ENCODE measurements around the gene GPER1.
A peak's percentile ranks its signal among the peaks of the same experiment; 100 is the strongest.

Gene GPER1

DNA sequence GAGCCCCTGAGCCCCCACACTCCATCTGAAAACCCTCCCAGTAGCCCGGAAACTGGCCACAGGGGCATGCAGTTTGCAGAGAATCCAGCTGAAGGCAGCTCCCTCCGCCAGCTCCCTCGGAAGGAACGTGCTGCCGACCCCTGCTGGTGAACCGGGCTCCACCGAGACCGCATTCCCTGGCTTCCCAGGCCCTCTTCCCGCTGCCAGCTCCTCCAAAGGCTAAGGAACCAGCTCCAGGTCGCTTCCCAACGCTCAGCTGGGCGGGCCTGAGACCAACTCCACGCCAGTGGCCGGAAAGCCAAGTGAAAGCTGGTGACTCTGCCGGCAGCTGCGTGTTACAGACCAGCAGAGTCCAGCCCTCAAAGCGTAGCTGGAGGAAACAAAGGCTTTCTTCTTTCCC is 35.8 kb downstream of the GPER1 start:
- no peak for DNase-seq (ENCODE audit: low spot score in 2 of 2)
- Mint-ChIP-seq H3K4me1 (no peaks in the 10 kb centered on the region), H3K9me3 (no peaks in the 10 kb centered on the region), H3K4me3 (no peak overlapping the region), H3K36me3 (peaks cover 23% of the 10 kb centered on the region), H3K27ac (no peak overlapping the region)
- ATAC-seq: no peak

DNA sequence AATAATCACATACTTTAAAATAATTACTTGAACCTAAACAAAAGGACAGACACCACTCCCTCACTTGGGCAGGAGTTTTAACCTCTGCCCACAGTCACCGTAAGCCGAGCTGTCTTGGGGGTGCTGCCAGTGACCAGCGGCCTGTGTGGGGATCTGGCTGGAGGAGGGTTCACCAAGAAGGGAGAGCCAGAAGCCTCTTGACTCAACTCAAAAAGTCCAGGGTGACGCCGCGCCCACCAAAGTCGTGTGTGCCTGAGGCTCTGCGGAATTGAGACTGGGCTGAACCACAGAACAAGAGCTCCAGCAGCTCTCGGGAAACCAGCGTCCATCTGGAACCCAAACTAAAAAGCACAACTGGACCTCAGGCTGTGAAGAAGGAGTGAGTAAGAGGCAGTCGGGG is 36.3 kb downstream of the GPER1 start:
- Mint-ChIP-seq H3K4me3 (no peak overlapping the region), H3K36me3 (peaks cover 23% of the 10 kb centered on the region), H3K27ac (no peak overlapping the region), H3K4me1 (no peaks in the 10 kb centered on the region), H3K9me3 (no peaks in the 10 kb centered on the region)
- DNase-seq (ENCODE audit: low spot score in 2 of 2) (no peak), ATAC-seq (no peak)

DNA sequence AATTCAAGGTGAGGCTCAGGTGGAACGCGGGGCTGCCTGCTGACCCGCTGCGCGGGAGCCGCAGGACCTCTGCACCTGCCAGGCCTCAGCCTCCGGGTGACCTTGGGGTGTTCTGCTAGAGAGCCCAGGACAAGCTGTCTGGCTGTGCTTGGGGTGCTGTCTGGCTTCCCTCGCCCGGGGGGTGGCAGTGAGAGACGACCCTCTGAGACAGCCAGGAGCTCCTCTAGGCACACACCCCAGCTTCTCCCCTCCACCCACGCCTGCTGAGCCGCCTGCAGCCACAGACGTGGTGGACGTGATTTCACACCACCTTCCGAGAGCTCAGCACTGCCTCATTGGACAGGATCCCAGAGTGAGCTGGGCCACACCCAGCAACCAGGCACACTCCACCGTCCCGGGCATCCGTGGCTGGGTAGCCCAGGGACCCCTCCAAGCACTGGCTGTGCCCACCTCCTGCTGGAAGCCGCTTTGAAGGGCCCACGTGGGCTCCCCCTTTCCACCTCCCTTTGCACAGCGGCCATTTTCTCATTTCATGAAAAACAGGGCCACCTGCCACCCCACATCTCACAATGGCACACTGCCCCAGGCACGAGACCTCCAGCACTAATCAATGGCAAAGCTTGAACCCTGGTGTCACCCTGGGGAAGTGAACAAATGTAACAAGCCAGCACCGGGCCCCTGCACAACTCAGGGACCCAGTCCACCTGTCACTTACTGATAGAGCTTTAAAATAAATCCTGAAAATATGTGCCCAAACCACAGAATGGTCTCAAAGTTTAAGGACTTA is 37.1 kb downstream of the GPER1 start:
- no peak for ATAC-seq
- no peaks in the 10 kb centered on the region for H3K9me3 Mint-ChIP-seq
- H3K4me1 Mint-ChIP-seq: no peaks in the 10 kb centered on the region
- H3K36me3 Mint-ChIP-seq: peaks cover 29% of the 10 kb centered on the region
- no peak overlapping the region for H3K27ac Mint-ChIP-seq
- no peak overlapping the region for H3K4me3 Mint-ChIP-seq
- no peak for DNase-seq (ENCODE audit: low spot score in 2 of 2)

DNA sequence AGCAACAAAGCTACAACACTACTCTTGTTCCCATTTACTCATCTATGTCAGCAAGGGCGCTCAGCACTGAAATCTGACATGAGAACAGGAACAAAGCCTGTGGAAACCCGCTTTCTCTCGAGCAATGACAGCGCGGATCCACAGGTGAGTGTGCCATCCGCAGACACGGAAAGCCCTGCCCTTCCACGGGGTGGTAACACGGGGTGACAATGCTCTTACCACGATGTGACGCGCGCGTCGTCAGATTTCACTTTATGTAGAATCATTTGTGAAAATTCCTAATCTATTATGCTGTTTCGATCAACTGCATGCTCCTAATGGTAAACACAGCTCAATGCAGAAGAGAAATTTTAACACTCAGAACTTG is 37.7 kb downstream of the GPER1 start:
- Mint-ChIP-seq H3K4me1 (no peaks in the 10 kb centered on the region), H3K27ac (no peak overlapping the region), H3K36me3 (peaks cover 29% of the 10 kb centered on the region), H3K4me3 (no peak overlapping the region), H3K9me3 (no peaks in the 10 kb centered on the region)
- DNase-seq (ENCODE audit: low spot score in 2 of 2) (no peak), ATAC-seq (no peak)

DNA sequence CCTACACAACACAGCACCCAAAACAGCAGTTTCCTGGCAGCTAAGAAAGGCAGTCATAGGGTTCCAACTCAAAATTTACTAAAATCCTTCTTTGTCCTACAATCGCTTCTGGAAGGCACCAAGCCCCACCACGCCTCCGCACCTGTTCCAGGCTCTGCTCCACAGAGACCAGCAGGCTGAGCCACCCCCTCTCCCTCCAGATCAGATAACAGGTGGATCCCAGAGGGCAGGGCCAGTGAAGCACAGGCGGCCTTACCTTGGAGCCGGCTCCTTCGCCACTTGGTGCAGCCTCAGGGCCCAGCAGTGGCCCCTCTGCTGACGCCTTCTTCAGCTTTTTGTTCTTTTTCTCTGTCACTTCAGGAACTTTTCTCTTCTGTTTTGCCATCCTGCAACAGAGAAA is 39.1 kb downstream of the GPER1 start:
- peaks cover 5% of the 10 kb centered on the region for H3K4me1 Mint-ChIP-seq
- DNase-seq (ENCODE audit: low spot score in 2 of 2) (no peak), ATAC-seq (no peak)
- H3K4me3 Mint-ChIP-seq: no peak overlapping the region
- H3K9me3 Mint-ChIP-seq: no peaks in the 10 kb centered on the region
- H3K27ac Mint-ChIP-seq: no peak overlapping the region
- H3K36me3 Mint-ChIP-seq: peaks cover 32% of the 10 kb centered on the region

DNA sequence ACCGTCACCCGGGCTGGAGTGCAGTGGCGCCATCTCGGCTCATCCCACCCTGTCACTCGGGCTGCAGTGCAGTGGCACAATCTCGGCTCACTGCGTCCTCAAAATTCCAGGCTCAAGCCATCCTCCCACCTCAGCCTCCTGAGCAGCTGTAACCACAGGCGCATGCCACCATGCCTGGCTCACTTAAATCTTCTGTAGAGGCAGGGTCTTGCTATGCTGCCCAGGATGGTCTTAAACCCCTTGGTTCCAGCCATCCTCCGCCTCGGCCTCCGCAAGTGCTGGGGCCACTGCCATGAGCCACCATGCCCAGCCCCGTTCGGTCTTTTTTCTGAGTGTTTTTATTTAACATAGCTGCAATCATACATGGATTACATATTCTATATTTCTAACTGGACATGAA is 41.5 kb downstream of the GPER1 start:
- no peak for ATAC-seq
- H3K4me3 Mint-ChIP-seq: no peak overlapping the region
- no peaks in the 10 kb centered on the region for H3K9me3 Mint-ChIP-seq
- H3K27ac Mint-ChIP-seq: no peak overlapping the region
- no peak for DNase-seq (ENCODE audit: low spot score in 2 of 2)
- peaks cover 5% of the 10 kb centered on the region for H3K4me1 Mint-ChIP-seq
- peaks cover 41% of the 10 kb centered on the region for H3K36me3 Mint-ChIP-seq

DNA sequence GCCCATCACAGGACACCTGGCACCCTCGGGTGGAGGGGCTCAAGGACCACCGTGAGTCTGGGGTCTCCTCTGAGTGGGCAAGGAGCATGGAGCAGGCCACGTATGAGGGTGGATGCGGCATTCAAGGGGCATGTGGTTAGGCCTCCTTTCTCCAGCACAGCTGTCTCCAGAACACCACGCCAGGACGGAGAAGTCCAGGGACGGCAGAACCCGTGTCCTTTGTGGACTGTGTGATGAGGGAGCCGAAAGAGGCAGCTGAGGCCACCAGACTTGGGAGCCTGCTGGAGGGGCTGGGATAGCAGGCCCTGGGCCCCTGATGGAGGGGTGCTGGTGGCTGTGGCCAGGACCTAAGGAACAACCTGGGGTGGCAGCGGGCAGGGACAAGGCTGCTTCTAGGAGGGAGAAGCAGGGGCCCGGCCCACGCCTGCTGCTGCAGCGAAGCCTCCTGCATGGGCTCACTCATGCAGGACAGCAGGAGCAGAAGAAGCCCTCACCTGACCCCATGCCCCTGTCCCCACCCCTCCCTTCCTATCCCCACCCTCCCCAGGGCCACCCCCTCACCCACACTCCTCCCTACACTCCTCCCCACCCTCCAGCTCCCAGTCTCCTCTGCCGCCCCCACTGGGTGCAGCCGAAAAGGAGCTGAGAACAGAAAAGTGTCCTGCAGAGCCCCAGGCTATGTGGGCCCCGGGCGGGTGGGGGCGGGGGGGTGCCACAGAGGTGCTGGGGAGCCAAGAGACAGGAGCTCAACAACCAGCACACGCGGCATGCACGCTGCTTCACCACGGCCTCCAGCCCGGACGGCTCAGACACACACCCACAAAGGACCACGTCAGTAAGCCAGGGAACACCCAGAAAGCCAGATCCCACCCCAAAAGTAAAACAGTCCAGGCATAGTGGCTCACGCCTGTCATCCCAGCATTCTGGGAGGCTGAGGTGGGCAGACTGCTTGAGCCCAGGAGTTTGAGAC is 42.4 kb downstream of the GPER1 start:
- Mint-ChIP-seq H3K9me3 (no peaks in the 10 kb centered on the region), H3K4me3 (no peak overlapping the region), H3K36me3 (peaks cover 38% of the 10 kb centered on the region), H3K27ac (no peak overlapping the region), H3K4me1 (peaks cover 5% of the 10 kb centered on the region)
- ATAC-seq (no peak), DNase-seq (ENCODE audit: low spot score in 2 of 2) (no peak)

DNA sequence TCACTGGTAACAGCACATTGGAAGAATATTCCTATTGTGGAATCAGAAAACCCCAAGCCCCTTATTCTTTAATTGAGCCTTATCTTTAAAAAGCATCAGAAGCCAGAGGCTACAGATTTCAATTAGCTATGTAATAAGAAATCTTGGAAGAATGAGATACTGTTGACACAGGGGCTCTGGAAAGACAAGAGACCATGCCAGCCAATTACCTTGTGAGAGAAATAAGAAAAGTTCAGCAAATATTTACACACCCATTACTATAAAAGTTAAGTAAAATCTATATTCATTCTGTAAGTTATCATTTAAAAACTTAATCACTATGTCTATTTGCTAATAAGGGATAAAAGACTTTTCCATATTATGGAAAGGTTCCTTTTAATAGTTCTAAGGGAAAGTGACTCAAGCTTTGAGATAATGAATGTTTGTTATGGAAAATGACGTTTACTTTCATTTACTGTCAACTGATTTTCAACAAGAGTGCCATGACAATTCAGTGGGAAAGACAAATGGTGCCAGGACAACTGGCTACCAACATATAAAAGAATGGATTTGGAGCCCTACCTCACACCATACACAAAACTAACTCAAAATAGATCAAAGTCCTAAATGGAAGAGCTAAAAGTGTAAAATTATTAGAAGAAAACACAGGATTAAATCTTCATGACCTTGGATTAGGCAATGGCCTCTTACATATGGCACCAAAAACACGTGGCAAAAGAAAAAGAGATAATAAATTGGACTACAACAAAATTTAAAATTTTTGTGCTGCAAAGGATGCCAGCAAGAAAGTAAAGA is 43.8 kb downstream of the GPER1 start:
- DNase-seq (ENCODE audit: low spot score in 2 of 2) (no peak), ATAC-seq (no peak)
- Mint-ChIP-seq H3K9me3 (no peaks in the 10 kb centered on the region), H3K4me1 (peaks cover 8% of the 10 kb centered on the region), H3K4me3 (no peak overlapping the region), H3K36me3 (peaks cover 25% of the 10 kb centered on the region), H3K27ac (no peak overlapping the region)

DNA sequence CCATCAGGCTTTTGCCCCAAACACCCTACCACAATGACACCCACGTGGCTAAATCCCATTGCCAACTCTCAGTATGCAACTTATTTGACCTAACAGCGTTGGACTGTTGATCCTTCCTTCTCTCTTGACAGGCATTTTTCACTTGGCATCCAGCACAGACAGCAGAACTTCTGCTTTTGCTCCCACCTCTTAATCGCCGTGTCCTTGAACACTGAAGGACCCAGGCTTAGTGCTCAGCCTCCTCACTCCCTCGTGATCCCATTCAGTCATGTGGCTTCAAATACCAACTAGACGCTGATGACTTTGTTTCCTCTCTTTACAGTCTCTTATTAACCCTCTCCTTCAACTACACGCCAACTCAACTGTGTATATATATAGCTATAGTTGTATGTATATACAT is 47.0 kb downstream of the GPER1 start:
- DNase-seq (ENCODE audit: low spot score in 2 of 2) (no peak), ATAC-seq (no peak)
- no peak overlapping the region for H3K4me3 Mint-ChIP-seq
- H3K27ac Mint-ChIP-seq: no peak overlapping the region
- peaks cover 13% of the 10 kb centered on the region for H3K36me3 Mint-ChIP-seq
- no peaks in the 10 kb centered on the region for H3K9me3 Mint-ChIP-seq
- H3K4me1 Mint-ChIP-seq: peaks cover 17% of the 10 kb centered on the region

DNA sequence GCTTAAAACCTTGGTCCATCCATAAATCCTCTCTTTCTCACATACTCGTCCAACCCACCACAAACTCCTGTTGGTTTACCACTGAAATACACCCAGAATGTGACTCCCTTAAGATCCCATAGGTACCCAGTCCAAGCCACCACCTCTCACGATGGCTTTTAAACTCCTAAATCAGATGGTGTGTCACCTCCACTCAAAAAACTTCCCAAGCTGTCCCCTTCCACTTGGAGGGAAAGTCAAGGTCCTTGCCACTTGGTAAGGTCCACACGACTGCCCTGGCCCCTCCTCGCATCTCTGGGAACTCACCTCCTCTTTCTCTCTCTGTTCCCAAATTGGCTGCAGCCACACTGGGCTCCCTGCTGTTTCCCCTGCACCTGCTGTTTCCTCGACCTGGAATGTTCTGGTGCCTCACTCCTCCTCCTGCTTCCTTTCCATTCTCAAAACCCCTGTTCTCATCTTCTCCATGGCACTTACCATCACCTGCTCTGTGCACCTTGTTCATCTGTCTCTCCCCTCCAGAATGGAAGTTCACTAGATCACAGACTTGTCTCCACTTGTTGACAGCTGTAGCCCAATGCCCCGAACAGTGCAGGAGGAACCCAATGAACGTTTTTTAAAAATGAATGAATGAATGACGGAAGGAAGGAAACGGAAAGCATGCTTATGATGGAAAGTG is 49.1 kb downstream of the GPER1 start:
- DNase-seq (ENCODE audit: low spot score in 2 of 2) (no peak), ATAC-seq (no peak)
- Mint-ChIP-seq H3K36me3 (peaks cover 10% of the 10 kb centered on the region), H3K27ac (peak overlapping the region; percentile 2), H3K4me1 (peaks cover 12% of the 10 kb centered on the region), H3K9me3 (no peaks in the 10 kb centered on the region), H3K4me3 (peak overlapping the region; percentile 69)

DNA sequence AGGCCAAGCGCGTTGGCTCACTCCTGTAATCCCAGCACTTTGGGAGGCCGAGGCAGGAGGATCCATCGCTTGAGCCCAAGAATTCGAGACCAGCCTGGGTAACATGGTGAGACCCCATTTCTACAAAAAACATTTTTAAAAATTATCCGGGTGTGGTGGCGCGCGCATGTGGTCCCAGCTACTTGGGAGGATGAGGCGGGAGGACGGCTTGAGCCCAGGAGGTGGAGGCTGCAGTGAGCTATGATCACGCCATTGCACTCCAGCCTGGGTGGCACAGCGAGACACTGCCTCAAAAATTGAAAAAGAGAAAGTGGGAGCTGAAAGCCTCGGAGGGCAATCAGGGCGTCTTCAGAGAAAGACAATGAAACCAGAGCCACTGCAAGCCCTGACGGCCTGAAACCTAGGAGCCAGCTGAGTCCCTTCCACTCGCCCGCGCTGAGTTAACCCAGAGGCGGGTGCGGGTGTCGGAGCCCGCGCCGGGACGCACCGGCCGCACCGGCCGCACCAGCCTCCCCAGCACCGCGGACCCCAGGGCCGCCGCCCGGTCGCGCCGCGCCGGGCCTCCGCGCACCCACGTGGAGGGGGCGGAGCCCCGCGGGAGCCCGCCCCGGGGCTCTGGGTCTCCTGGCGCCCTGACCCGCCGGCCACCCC is 49.7 kb downstream of the GPER1 start:
- no peaks in the 10 kb centered on the region for H3K9me3 Mint-ChIP-seq
- peaks cover 11% of the 10 kb centered on the region for H3K4me1 Mint-ChIP-seq
- peaks cover 3% of the 10 kb centered on the region for H3K36me3 Mint-ChIP-seq
- ATAC-seq (peak; percentile 78), DNase-seq (ENCODE audit: low spot score in 2 of 2) (no peak)
- H3K4me3 Mint-ChIP-seq: peak overlapping the region; percentile 69
- peak overlapping the region; percentile 2 for H3K27ac Mint-ChIP-seq

DNA sequence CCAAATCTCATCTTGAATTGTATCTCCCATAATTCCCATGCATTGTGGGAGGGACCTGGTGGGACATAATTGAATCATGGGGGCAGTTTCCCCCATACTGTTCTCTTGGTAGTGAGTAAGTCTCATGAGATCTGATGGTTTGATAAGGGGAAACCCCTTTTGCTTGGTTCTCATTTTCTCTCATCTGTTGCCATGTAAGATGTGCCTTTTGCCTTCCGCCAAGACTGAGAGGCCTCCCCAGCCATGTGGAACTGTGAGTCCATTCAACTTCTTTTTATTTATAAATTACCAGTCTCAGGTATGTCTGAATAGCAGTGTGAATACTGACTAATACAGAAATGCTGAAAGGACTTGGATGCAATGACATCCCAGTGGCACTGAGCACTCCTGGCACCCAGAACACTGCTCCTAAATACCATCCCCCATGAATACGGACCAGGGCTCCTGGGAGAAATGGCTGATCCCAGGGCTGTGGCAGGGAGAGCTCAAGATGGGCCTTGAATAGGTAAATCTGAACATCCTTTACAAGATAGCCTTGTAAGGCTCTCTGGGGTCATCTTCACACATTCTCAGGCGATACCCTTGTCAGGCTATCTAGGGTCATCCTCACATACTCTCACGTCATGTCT is 52.7 kb downstream of the GPER1 start:
- peaks cover 11% of the 10 kb centered on the region for H3K4me1 Mint-ChIP-seq
- no peak for DNase-seq (ENCODE audit: low spot score in 2 of 2)
- no peaks in the 10 kb centered on the region for H3K36me3 Mint-ChIP-seq
- H3K9me3 Mint-ChIP-seq: no peaks in the 10 kb centered on the region
- ATAC-seq: no peak
- no peak overlapping the region for H3K4me3 Mint-ChIP-seq
- no peak overlapping the region for H3K27ac Mint-ChIP-seq

DNA sequence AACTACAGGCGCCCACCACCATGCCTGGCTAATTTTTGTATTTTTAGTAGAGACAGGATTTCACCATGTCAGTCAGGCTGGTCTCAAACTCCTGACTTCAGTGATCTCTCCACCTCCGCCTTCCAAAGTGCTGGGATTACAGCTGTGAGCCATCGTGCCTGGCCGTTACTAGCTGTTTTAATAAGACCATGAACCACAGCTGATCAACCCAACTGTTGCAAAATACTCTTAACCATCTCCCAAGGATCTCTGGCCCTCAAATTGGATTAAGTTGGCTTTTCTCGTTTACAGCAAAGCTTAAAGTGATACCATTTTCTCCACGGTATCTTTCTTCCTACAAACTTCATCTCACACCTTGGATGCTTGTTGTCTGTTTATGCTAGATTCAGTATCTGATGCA is 53.7 kb downstream of the GPER1 start:
- Mint-ChIP-seq H3K9me3 (no peaks in the 10 kb centered on the region), H3K27ac (no peak overlapping the region), H3K4me3 (no peak overlapping the region), H3K36me3 (no peaks in the 10 kb centered on the region), H3K4me1 (peaks cover 9% of the 10 kb centered on the region)
- DNase-seq (ENCODE audit: low spot score in 2 of 2): no peak
- ATAC-seq: no peak

DNA sequence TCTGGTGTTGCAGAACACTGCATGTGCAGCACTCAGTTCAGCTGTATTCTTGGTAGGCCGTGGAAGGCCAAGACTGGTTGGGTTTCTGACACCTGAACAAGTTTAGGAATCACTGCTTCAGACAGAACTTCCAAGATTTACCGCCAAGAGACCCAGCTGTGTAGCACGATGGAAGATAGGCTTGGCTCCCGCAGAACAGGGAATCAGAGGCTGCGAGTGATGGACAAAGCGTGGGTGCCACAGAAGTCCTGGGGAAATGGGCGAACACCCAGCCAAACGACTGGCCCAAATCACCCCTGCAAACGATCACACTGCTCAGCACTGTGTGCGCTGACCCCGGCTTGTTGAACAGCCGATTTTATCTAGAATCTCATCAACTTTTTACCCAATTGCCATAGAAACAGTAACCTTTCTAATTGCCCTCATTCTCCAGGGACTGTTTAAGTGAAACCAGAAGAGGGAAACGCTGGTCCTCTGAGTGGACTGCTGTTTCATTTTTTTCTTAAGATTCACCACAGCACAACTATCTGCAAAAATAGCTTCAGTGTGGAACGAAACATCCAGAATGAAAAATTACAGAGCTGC is 54.2 kb downstream of the GPER1 start:
- H3K9me3 Mint-ChIP-seq: no peaks in the 10 kb centered on the region
- no peaks in the 10 kb centered on the region for H3K36me3 Mint-ChIP-seq
- no peak overlapping the region for H3K4me3 Mint-ChIP-seq
- H3K27ac Mint-ChIP-seq: no peak overlapping the region
- peaks cover 4% of the 10 kb centered on the region for H3K4me1 Mint-ChIP-seq
- ATAC-seq: no peak
- no peak for DNase-seq (ENCODE audit: low spot score in 2 of 2)
